ENCODE data around the gene PUS3. TPM values are rescaled to one million over a fixed set of nuclear protein-coding genes. Genes with fewer than 3 reads are reported as not detected.

Gene PUS3
- total RNA-seq, 1 donor from 2014 or later, result 13.1 TPM

DNA sequence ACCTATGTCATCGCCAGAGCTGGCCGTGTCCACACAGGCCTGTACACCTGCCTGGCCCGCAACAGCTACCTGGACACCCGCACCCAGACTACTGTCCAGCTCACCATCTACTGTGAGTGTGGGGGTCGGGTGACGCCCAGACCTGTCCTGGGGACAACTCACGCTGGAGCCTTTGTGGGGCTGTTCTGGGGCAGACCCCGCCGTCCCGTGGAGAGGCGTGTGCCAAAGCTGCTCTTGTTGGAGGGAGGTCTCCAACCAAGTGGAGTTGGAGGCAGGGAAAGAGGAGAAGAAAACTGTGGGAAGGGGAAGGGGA is 47.1 kb upstream of the PUS3 start:
- no peak for DNase-seq (ENCODE audit: low spot score)
- TF ChIP-seq, protein P1, sequence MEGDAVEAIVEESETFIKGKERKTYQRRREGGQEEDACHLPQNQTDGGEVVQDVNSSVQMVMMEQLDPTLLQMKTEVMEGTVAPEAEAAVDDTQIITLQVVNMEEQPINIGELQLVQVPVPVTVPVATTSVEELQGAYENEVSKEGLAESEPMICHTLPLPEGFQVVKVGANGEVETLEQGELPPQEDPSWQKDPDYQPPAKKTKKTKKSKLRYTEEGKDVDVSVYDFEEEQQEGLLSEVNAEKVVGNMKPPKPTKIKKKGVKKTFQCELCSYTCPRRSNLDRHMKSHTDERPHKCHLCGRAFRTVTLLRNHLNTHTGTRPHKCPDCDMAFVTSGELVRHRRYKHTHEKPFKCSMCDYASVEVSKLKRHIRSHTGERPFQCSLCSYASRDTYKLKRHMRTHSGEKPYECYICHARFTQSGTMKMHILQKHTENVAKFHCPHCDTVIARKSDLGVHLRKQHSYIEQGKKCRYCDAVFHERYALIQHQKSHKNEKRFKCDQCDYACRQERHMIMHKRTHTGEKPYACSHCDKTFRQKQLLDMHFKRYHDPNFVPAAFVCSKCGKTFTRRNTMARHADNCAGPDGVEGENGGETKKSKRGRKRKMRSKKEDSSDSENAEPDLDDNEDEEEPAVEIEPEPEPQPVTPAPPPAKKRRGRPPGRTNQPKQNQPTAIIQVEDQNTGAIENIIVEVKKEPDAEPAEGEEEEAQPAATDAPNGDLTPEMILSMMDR (IDR thresholded peaks at IDR 0.05; ENCODE audit: unreplicated experiment), result no peak
- Mint-ChIP-seq H3K4me1 (ENCODE audit: unreplicated experiment) (peaks cover 4% of the 10 kb centered on the region), H3K27ac (ENCODE audit: unreplicated experiment) (no peak overlapping the region), H3K4me3 (ENCODE audit: unreplicated experiment) (no peak overlapping the region), H3K36me3 (ENCODE audit: low read depth, unreplicated experiment) (peaks cover 8% of the 10 kb centered on the region), H3K27me3 (ENCODE audit: unreplicated experiment) (peaks cover 9% of the 10 kb centered on the region), H3K9me3 (ENCODE audit: unreplicated experiment) (no peaks in the 10 kb centered on the region)

DNA sequence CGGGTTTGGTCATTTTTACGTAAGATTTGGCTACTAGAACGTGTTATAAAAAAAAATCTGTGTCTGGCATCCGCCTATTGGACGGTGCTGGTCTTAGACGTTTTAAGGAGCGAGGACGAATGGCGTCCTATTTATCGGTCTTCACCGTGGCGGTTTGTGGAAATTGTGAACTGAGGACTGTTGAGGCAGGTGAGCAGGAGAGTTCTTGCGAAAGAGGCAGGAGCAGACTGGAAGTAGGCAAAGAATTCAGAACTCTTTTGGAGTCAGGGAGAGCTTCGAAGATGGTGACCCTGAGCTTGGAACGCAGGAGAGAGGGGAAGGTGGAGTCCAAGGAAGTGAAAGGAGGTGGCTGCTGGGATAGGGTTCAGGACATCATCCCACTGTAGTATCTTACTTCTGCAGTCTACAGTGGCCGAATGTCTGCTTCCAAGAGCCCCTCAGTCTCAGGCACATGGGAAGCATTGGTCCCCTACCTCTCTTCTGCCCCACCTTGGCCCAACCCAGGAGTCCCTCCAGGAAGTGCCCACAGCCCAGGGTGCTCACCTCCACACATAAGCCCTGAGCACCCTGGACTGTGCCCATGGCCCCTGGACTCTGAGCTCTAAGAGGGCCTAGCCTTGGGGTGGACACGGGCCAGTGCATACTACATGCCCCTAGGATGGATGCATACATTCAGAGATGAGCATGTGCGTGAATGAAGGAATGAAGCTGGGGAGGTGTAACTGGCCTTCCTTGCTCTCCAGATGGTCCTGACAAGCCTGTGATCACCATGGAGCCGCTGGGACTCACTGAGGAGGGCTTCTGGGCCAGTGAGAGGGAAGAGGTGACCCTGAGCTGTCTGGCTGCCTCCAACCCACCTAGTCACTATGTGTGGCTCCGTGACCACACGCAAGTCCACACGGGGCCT is 46.5 kb upstream of the PUS3 start:
- Mint-ChIP-seq H3K9me3 (ENCODE audit: unreplicated experiment) (no peaks in the 10 kb centered on the region), H3K27ac (ENCODE audit: unreplicated experiment) (peak overlapping the region; percentile 49), H3K27me3 (ENCODE audit: unreplicated experiment) (peaks cover 7% of the 10 kb centered on the region), H3K36me3 (ENCODE audit: low read depth, unreplicated experiment) (peaks cover 6% of the 10 kb centered on the region), H3K4me3 (ENCODE audit: unreplicated experiment) (peak overlapping the region; percentile 9), H3K4me1 (ENCODE audit: unreplicated experiment) (peaks cover 4% of the 10 kb centered on the region)
- DNase-seq (ENCODE audit: low spot score), result no peak
- TF ChIP-seq, protein P1 (IDR thresholded peaks at IDR 0.05; ENCODE audit: unreplicated experiment), result no peak

DNA sequence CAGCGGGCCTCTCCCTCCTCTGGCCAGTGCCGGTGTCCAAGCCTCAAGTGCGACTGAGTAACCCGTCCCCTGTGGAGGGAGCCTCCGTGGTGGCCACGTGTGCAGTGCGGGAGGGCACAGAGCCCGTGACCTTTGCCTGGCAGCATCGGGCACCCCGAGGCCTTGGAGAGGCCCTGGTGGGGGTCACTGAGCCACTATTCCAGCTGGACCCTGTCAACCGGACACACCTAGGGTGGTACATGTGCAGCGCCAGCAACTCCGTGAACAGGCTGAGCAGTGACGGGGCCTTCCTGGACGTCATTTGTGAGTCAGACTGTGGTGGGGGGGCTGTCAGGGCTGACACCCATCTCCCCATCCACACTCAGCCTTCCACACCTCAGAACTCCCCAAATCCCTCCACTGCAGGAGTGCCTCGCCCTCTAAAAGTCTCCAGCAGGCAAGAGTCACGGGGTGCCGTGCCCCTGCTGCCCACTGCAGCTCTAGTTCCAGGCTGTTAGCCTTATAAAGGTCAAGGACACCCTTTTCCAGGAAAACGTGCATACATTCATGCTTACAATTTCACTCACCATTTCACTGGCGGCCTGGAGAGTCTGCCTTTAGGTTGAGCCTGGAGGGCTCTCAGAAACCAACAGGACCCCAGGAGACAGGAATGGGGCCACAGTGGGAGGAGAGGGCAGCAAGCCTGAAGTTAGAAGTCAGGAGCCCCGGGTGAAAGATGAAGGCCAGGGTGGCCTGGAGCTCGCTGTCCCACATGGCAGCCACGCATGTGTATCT is 45.5 kb upstream of the PUS3 start:
- no peak overlapping the region for H3K27ac Mint-ChIP-seq (ENCODE audit: unreplicated experiment)
- H3K27me3 Mint-ChIP-seq (ENCODE audit: unreplicated experiment), result peaks cover 3% of the 10 kb centered on the region
- TF ChIP-seq, protein P1 (IDR thresholded peaks at IDR 0.05; ENCODE audit: unreplicated experiment), result no peak
- H3K4me1 Mint-ChIP-seq (ENCODE audit: unreplicated experiment), result peaks cover 4% of the 10 kb centered on the region
- no peak for DNase-seq (ENCODE audit: low spot score)
- H3K36me3 Mint-ChIP-seq (ENCODE audit: low read depth, unreplicated experiment), result peaks cover 3% of the 10 kb centered on the region
- no peak overlapping the region for H3K4me3 Mint-ChIP-seq (ENCODE audit: unreplicated experiment)
- no peaks in the 10 kb centered on the region for H3K9me3 Mint-ChIP-seq (ENCODE audit: unreplicated experiment)

DNA sequence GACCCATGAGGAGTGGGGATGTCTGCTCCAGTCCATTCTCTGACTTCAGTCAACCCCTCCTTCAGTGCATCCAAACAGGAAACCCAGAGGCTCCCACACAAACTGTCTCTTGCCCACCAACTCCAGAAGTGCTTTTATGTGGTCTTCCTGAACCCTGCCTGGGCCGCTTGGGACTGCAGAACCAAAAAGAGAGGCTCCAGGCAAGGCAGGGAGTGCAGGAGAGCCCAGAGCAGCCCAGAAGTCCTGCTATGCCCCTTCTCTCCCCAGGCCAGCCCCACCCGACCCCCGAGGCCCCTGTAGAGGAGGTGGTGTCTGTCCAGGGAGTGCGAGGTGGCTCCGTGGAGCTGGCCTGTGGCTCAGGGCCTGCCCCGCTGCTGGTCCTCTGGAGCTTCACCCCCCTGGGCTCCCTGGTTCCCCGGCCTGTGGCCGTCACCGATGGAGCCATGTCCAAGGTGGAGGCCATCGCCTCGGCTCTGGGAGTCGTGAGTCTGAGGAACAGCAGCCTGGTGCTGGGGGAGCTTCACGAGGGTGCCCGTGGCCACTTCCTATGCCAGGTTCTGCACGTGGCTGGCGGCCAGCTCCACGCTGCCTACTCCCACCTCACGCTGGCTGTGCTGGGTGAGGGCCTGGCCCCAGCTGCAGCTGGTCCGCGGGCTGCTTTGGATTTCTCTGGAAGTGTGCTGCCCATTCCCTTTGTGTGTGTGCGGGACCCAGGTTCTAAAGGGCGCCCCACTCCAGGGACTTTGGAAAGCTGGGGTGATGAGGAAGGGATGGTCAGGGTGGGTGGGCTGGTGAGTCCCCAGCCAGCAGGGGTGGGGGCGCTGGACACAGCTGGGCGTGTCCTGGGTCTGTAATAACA is 44.6 kb upstream of the PUS3 start:
- H3K4me1 Mint-ChIP-seq (ENCODE audit: unreplicated experiment), result peaks cover 4% of the 10 kb centered on the region
- H3K4me3 Mint-ChIP-seq (ENCODE audit: unreplicated experiment), result no peak overlapping the region
- no peak overlapping the region for H3K27ac Mint-ChIP-seq (ENCODE audit: unreplicated experiment)
- TF ChIP-seq, protein P1 (IDR thresholded peaks at IDR 0.05; ENCODE audit: unreplicated experiment), result no peak
- DNase-seq (ENCODE audit: low spot score), result no peak
- H3K36me3 Mint-ChIP-seq (ENCODE audit: low read depth, unreplicated experiment), result peaks cover 3% of the 10 kb centered on the region
- H3K27me3 Mint-ChIP-seq (ENCODE audit: unreplicated experiment), result peaks cover 3% of the 10 kb centered on the region
- no peaks in the 10 kb centered on the region for H3K9me3 Mint-ChIP-seq (ENCODE audit: unreplicated experiment)

Data from endothelial cell (in vitro differentiated cells).